Activated CD4-positive, alpha-beta T cell treated with anti-CD3 and anti-CD28 coated beads, Interleukin-2, amount 50 U/mL, for 1 hour (primary cell): ENCODE measurements around the gene HMMR.
"Not testable (repeated sequence)": the region's sequence is repeated elsewhere in the genome, so short reads cannot be mapped to it uniquely, and the experiment has no call there.

Source experiments
- DNase-seq: peaks from one replicate; pipeline ENCODE4 v3.0.0-alpha.2; 2020

Gene HMMR

DNA sequence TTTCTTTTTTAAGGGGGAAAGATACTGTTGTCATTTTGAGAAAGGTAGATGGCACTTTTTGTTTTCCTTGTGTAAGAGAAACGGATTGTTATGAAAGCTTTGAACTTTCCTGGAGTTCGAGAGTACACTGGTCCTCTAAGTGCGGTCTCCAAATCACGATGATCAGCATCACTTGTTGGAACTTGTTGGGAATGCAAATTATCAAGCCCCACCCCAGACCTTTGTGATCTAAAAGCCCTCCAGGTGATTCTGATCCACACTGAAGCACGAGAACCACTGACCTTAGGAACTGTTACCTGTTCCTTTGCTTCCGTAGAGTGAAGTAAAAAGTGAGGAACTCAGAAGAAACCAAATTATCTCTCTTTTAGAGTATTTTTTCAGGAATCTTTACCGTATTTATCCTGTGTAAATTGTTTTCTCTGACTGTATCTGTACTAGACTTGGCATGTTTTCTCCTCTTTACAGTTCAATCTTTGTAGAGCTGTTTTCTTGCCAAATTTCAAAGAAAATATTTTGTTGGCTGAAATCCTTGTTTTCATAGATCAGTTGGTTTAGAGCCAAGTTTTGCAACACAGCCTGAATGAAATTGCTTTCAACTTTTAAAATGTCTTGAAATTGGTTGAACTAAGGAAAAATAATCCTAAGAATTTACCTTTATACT, 49.0 kb downstream of the HMMR start:
- no peak for DNase-seq

DNA sequence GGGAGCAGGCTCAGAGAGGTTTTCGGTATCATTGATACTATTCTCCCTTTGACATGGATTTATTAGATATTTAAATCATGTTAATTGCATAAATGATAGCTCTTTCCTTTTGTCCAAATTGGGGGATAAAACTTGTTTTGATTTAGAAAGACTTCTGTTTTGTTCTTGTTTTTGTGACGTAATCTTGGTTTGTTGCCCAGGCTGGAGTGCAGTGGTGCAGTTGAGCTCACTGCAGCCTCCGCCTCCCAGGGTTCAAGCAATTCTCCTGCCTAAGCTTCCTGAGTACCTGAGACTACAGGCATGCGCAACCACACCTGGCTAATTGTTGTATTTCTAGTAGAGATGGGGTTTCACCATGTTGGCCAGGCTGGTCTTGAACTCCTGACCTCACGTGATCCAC, 52.1 kb downstream of the HMMR start:
- no peak for DNase-seq

GRCh38 chr5:163525096-163525495, 64.7 kb downstream of the HMMR start:
- DNase-seq: no peak

GRCh38 chr5:163529698-163530097, 69.3 kb downstream of the HMMR start:
- DNase-seq: no peak

DNA sequence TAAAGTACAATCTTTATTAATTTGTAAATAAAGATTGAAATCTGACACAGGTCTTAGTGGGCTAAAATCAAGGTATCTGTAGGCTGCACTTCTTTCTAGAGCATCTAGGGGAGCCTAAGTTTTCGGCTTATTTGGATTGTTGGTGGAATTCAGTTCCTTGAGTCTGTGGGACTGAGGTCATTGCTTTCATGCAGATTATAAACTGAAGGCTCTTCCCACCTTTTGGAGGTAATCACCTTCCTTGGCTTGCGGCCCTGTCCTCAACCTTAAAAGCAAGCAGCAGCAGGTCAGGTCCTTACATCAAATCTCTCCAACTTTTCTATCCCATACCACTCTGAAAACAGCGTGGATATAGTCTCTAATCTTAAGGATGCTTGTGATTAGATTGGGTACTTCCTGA, 70.8 kb downstream of the HMMR start:
- no peak for DNase-seq

- no peak for DNase-seq
Measured at GRCh38 chr5:163532171-163533084, 72.0 kb downstream of the HMMR start.

- DNase-seq: no peak
Measured at GRCh38 chr5:163533223-163533622, 72.8 kb downstream of the HMMR start.

- no peak for DNase-seq
Measured at GRCh38 chr5:163534492-163535094, 74.2 kb downstream of the HMMR start.

DNA sequence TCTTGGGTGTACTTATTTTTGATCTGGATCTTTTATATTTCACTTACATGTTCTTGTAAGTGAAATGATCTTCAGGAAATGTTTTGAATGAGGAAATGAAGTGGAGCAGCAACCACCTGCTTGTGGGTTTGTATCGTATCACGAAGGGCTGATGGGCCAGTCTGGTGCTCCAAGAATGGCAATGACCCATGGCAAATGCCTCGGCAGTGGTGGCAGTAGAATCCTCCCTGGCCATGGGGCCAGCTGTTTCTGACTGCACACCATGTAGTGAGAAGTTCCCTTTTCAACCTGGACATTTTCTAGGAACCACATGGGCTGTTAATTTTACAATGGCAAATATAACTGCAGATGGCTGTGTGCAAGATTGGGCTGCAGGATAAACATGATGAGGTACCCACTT, 74.9 kb downstream of the HMMR start:
- no peak for DNase-seq

DNA sequence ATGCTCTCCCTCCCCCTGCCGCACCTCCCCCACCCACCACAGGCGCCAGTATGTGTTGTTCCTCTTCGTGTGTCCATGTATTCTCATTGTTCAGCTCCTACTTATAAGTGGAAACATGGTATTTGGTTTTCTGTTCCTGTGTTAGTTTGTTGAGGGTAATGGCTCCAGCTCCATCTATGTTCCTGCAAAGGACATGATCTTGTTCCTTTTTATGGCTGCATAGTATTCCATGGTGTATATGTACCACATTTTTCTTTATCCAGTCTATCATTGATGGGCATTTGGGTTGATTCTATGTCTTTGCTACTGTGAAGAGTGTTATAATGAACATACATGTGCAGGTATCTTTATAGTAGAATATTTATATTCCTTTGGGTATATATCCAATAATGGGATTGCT, 76.0 kb downstream of the HMMR start:
- DNase-seq: not testable (repeated sequence)

DNA sequence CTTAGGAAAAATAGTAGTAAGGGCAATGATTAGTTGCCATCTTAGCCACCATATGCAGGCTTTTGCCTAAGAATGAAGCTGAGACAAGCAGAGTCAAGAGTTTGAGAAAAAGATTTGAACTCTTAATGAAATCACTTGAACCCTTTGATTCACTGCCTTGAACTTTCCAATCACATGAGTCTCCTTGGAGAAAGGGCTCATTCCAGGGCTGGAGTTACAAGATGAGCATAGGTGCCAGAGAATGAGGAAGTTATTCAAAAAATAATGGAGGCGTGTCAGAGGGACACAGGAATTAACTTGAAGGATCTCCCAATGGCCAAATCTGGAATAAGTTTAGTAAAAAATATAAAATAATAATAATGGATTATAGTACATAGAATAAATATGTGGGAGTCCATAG, 80.3 kb downstream of the HMMR start:
- no peak for DNase-seq
